ENCODE results near the gene SENP7. TPM values are rescaled to one million over a fixed set of nuclear protein-coding genes. Genes with fewer than 3 reads are reported as not detected.
A peak's percentile ranks its signal among the peaks of the same experiment; 100 is the strongest.

SENP7 gene
- polyA plus RNA-seq, 3 donors, result 1.6 to 12.4 (median 3.8) TPM

GRCh38 chr3:101433652-101434051 lies 79.4 kb downstream of the SENP7 start:
- intact Hi-C loops (cut with micrococcal nuclease), result no loop called here
- no CpG with 5 or more reads among the region's 1 CpG for WGBS (ENCODE audit: insufficient coverage)
- no peak overlapping the region for H3K4me3 ChIP-seq (replicated peaks in 1 of 3; ENCODE audit: low read depth in 2 of 3, low read length in 3 of 3)
- Mint-ChIP-seq H3K27ac (no peak overlapping the region), H3K27me3 (ENCODE audit: low read depth in 3 of 3) (no peaks in the 10 kb centered on the region), H3K4me1 (no peaks in the 10 kb centered on the region), H3K9me3 (peaks cover 16 to 46% (median 39%) of the 10 kb centered on the region in 7 donors), H3K36me3 (peaks cover 5 to 10% of the 10 kb centered on the region in 2 donors), H3K4me3 (no peak overlapping the region)
- TF ChIP-seq, protein P1, sequence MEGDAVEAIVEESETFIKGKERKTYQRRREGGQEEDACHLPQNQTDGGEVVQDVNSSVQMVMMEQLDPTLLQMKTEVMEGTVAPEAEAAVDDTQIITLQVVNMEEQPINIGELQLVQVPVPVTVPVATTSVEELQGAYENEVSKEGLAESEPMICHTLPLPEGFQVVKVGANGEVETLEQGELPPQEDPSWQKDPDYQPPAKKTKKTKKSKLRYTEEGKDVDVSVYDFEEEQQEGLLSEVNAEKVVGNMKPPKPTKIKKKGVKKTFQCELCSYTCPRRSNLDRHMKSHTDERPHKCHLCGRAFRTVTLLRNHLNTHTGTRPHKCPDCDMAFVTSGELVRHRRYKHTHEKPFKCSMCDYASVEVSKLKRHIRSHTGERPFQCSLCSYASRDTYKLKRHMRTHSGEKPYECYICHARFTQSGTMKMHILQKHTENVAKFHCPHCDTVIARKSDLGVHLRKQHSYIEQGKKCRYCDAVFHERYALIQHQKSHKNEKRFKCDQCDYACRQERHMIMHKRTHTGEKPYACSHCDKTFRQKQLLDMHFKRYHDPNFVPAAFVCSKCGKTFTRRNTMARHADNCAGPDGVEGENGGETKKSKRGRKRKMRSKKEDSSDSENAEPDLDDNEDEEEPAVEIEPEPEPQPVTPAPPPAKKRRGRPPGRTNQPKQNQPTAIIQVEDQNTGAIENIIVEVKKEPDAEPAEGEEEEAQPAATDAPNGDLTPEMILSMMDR (IDR thresholded peaks at IDR 0.05), result no peak
- no peak overlapping the region for H3K27ac ChIP-seq (ENCODE audit: low read depth in 1 of 2, low read length in 2 of 2)
- H4K20me1 ChIP-seq (ENCODE audit: insufficient read depth, low read length), result no peaks in the 10 kb centered on the region
- no peak overlapping the region for H2AFZ ChIP-seq (ENCODE audit: insufficient read depth, low read depth, low read length, poor library complexity, severe bottlenecking)
- DNase-seq, result no peak
- H3K9me3 ChIP-seq (replicated peaks in 1 of 2; ENCODE audit: control insufficient read depth in 1 of 2, insufficient read depth in 1 of 2, low read length in 2 of 2), result peaks cover 15 to 25% of the 10 kb centered on the region in 2 donors
- H3K27me3 ChIP-seq (ENCODE audit: control insufficient read depth in 2 of 2, insufficient read depth in 2 of 2, low read length in 2 of 2), result no peaks in the 10 kb centered on the region
- H3K4me1 ChIP-seq (ENCODE audit: control insufficient read depth in 1 of 2, insufficient read depth in 2 of 2, low read length in 2 of 2), result no peaks in the 10 kb centered on the region
- no peak overlapping the region for H3K4me2 ChIP-seq (replicated peaks; ENCODE audit: extremely low read depth, low read length, poor library complexity, severe bottlenecking)
- peaks cover 4% of the 10 kb centered on the region for H3K79me2 ChIP-seq (ENCODE audit: insufficient read depth, low read length)
- H3K9ac ChIP-seq (ENCODE audit: insufficient read depth, low read length, poor library complexity, severe bottlenecking), result no peak overlapping the region
- no peaks in the 10 kb centered on the region for H3K36me3 ChIP-seq (replicated peaks in 1 of 2; ENCODE audit: control insufficient read depth in 1 of 2, insufficient read depth in 2 of 2, low read length in 2 of 2)

DNA sequence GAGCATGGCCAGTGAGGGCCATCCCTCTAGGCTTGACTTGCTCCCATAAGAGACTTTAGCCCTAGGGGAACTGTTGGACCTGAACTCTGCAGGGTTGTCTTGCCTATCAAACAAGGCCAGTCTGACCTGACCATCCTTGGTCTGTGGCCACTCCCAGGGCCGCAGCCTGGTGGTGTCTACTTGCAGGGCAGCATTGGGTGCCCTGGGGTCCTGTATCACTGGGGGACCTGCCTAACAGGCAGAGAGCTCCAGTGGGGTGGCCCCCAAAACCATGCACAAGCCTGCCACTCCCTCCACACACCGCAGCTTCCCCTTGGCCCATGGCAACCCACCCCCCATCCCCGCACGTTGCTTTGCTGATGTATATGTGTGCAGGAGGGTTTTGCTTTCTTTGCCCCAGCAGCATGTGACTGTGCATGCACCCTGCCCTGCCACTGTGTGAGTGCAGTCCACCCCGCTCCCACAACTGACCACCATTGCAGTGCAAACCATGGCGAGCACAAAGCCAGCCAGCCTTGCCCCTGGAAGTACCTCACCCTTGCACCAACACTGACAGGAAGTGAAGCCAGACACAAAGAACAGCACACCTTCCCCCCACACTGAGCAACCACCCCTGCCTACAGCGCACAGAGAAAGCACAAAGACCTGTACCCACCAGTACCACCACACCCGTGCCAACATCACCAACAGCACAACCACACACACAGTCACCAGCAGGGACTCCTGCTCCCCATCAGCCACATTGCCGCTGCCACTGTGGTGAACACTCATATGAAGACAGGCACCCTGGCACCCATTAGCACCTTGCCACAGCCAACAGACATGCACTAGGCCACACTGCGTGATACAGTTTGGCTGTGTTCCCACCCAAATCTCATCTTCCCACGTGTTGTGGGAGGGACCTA lies 88.8 kb downstream of the SENP7 start:
- Histone ChIP-seq H3K4me2 (replicated peaks; ENCODE audit: extremely low read depth, low read length, poor library complexity, severe bottlenecking) (no peak overlapping the region), H3K9ac (ENCODE audit: insufficient read depth, low read length, poor library complexity, severe bottlenecking) (no peak overlapping the region), H3K79me2 (ENCODE audit: insufficient read depth, low read length) (no peaks in the 10 kb centered on the region), H3K27ac (ENCODE audit: low read depth in 1 of 2, low read length in 2 of 2) (no peak overlapping the region), H3K4me3 (replicated peaks in 1 of 3; ENCODE audit: low read depth in 2 of 3, low read length in 3 of 3) (no peak overlapping the region), H3K36me3 (replicated peaks in 1 of 2; ENCODE audit: control insufficient read depth in 1 of 2, insufficient read depth in 2 of 2, low read length in 2 of 2) (no peaks in the 10 kb centered on the region), H3K4me1 (ENCODE audit: control insufficient read depth in 1 of 2, insufficient read depth in 2 of 2, low read length in 2 of 2) (peaks cover 0 to 5% of the 10 kb centered on the region in 2 donors), H4K20me1 (ENCODE audit: insufficient read depth, low read length) (no peaks in the 10 kb centered on the region), H2AFZ (ENCODE audit: insufficient read depth, low read depth, low read length, poor library complexity, severe bottlenecking) (no peak overlapping the region), H3K9me3 (replicated peaks in 1 of 2; ENCODE audit: control insufficient read depth in 1 of 2, insufficient read depth in 1 of 2, low read length in 2 of 2) (peaks cover 8 to 30% of the 10 kb centered on the region in 2 donors), H3K27me3 (ENCODE audit: control insufficient read depth in 2 of 2, insufficient read depth in 2 of 2, low read length in 2 of 2) (no peaks in the 10 kb centered on the region)
- DNase-seq, result no peak
- peaks cover 19 to 47% (median 31%) of the 10 kb centered on the region in 7 donors for H3K9me3 Mint-ChIP-seq
- H3K4me3 Mint-ChIP-seq, result no peak overlapping the region
- no peaks in the 10 kb centered on the region for H3K36me3 Mint-ChIP-seq
- TF ChIP-seq, protein P1 (IDR thresholded peaks at IDR 0.05), result no peak
- peaks cover 14% of the 10 kb centered on the region for H3K4me1 Mint-ChIP-seq
- 100% methylated on average over 6 of the region's 11 CpGs for WGBS (ENCODE audit: insufficient coverage)
- H3K27me3 Mint-ChIP-seq (ENCODE audit: low read depth in 3 of 3), result no peaks in the 10 kb centered on the region
- H3K27ac Mint-ChIP-seq, result peak overlapping the region in 1 of 7 donors; percentile 46
- intact Hi-C loops (cut with micrococcal nuclease), result no loop called here

All from CD14-positive monocyte (primary cell).